Activated T-helper 9 cell treated with anti-CD3 and anti-CD28 coated beads, Interleukin-2, amount 50 U/mL, for 16 hours (primary cell): ENCODE measurements around the gene ZNF672.

Experiments used
- DNase-seq: peaks from one replicate; pipeline ENCODE4 v3.0.0-alpha.2; 2020; ENCODE audit warnings: low read depth

ZNF672 gene

DNA sequence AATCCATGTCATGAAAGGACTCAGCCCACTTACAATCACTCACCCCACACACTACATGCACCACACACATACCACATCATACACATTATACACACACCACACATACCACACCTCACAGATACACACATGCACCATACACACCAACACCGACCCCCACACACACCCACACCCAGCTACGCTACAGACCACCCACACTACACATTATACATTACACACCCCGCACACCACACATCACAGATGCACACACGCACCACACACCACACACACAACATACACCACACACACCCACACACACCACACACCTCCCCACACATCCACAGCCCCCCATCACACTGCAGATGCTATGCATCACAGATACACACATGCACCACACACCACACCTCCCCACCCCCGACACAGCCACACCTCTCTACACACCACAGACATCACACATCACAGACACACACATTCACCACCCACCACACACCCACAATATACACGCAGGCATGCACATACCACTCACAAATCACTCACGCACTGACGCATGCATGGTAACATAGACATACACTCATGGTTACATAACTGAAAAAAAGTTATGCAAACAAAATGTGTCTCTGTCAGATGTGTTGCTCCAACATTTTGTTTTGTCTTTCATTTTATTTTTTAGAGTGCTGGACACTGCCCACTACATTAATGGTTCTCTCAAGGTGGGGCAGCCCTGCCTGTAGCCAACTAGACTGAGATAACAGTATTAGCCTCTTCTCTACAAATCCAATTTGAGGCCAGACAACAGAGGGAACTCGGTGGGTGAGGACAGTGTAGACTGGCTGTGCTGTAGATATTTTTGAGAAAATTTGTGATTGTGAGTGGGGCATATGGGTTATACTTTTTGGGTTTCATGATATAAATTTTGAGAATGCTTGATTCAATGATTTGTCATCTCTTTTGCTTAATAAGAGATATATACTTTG lies 52.8 kb downstream of the ZNF672 start:
- DNase-seq: no peak

DNA sequence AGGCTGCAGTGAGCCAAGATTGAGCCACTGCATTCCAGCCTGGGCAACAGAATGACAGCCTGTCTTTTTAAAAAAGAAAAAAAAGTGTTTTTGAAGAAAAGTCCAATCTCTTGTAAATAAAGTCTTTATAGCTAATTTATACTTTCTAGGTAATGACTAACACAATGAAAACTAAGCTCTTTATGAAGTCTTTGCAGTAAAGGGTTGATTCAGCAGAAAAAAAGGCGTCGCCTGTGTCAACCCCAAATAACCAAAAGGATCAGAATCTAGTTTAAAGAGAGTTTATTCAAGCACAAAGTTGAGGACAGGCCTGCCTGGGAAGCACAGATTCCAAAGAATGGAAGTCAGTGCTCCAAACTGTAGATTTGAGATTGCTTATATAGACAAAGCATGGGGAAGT lies 53.7 kb downstream of the ZNF672 start:
- no peak for DNase-seq

DNA sequence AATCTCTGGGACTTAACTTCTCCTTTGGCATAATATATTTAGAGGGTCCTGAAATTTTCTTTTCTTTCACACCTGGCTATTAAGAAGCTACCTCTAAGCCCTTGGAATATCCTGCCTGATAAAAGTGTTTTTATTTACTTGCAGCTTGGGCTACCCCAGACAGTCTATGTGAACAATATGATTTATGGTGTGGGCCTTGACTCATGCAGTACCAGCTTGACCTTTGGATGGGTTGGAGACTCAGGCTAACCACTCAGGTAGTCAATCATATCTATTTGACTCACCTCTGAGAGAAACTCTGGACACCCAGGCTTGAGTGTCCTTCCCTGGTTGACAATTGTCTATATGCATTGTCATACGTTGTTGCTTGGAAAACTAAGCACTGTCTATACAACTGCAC lies 54.6 kb downstream of the ZNF672 start:
- no peak for DNase-seq

DNA sequence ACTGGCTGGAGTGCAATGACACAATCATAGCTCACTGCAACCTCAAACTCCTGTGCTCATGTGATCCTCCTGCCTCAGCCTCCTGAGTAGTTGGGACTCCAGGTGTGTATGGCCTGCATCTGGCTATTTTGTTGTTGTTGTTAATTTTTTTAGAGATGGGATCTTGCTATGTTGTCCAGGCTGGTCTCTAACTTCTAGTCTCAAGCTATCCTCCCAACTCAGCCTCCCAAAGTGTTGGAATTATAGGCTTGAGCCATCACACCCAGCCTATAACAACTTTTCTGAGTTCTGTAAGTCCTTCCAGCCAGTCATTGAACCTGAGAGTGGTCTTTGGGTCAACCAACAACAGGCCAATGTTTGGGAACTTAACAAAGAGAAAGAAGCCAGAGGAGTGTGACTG lies 56.8 kb downstream of the ZNF672 start:
- no peak for DNase-seq

DNA sequence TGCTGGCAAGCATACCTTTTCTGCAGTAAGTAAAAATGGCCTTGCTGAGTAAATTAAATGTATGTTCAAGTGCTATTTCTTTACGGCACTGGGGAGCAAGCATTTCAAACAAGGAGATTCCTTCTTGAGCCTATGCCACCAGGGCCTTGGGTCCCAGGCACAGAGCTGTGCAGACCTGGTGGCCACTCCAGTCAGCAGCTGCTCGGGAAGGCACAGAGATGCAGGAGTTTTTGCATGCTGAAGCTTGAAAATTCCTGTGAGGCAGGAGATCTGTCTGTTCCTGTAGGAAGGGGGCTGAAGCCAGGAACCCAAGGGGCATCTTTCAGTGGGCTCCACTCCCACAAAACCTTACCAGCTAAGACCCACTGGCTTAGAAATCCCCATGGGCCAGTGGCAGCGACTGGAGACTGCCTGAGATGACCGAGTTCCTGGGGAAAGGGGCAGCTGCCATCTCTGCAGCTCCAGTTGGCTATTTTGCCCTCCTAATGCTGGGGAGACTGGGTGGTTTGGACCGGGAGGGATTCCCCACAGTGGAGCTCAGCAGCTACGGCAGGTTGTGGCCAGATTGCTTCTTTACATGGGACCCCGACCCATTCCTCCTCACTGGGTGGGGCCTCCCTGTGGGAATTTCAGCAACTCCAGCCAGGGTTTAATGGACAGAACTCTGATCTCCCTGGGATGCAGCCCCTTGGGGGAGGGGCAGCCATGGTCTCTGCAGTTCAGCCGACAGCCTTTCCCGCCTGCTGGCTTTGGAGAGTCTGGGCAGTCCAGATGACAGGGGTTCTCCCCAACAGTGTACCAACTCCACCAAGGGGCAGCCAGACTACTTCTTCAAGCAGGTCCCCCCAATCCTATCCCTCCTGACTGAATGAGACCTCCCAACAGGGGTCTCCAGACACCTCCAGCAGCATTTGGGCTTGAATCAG lies 59.7 kb downstream of the ZNF672 start:
- no peak for DNase-seq
